GM23338 (cell line): ENCODE data around the gene LACRT. TPM values are rescaled to one million over a fixed set of nuclear protein-coding genes. Genes with fewer than 3 reads are reported as not detected.

ENCODE experiments used
- ATAC-seq: fragments of 200-7000 bp; cut with Tn5 transposase; 3 replicates; pipeline ENCODE4 v1.9.1; 2020
- DNase-seq: peaks from one replicate; pipeline ENCODE4 v3.0.0-alpha.2; 2015; ENCODE audit warnings: low spot score
- H2AFZ ChIP-seq: fragments of 200-600 bp; sonication (generic); 2 replicates; pipeline ENCODE4 v1.8.0; 2016; ENCODE audit warnings: antibody characterized with exemption, mild to moderate bottlenecking, moderate library complexity
- H3F3A ChIP-seq: fragments of 200-600 bp; sonication (generic); replicated peaks from 2 replicates; pipeline ENCODE4 v1.8.0; 2017; ENCODE audit warnings: antibody characterized with exemption, mixed run types, low read depth
- H3K27ac ChIP-seq: fragments of 200-600 bp; sonication (generic); 2 replicates; pipeline ENCODE4 v1.6.1; 2016; ENCODE audit warnings: low read depth
- H3K27me3 ChIP-seq: fragments of 200-600 bp; sonication (generic); 2 replicates; pipeline ENCODE4 v1.8.0; 2016; ENCODE audit warnings: mild to moderate bottlenecking, mixed run types, moderate library complexity; ENCODE audit not compliant: insufficient read depth
- H3K36me3 ChIP-seq: fragments of 200-600 bp; sonication (generic); 2 replicates; pipeline ENCODE4 v1.8.0; 2016; ENCODE audit warnings: mild to moderate bottlenecking; ENCODE audit not compliant: insufficient read depth
- H3K4me1 ChIP-seq: fragments of 200-600 bp; sonication (generic); 2 replicates; pipeline ENCODE4 v1.8.0; 2016; ENCODE audit warnings: mild to moderate bottlenecking, moderate library complexity; ENCODE audit not compliant: insufficient read depth
- H3K4me2 ChIP-seq: fragments of 200-600 bp; sonication (generic); 2 replicates; pipeline ENCODE4 v1.7.1; 2017; ENCODE audit warnings: mixed run types
- H3K4me3 ChIP-seq: fragments of 200-600 bp; sonication (generic); 2 replicates; pipeline ENCODE4 v1.6.1; 2016; ENCODE audit warnings: mixed run types
- H3K79me2 ChIP-seq: fragments of 200-600 bp; sonication (generic); replicated peaks from 2 replicates; pipeline ENCODE4 v1.8.0; 2017; ENCODE audit warnings: mild to moderate bottlenecking; ENCODE audit not compliant: insufficient read depth
- H3K9me2 ChIP-seq: fragments of 200-600 bp; sonication (generic); 2 replicates; pipeline ENCODE4 v1.8.0; 2017; ENCODE audit not compliant: insufficient read depth
- H4K20me1 ChIP-seq: fragments of 200-600 bp; sonication (generic); replicated peaks from 2 replicates; pipeline ENCODE4 v1.8.0; 2017; ENCODE audit warnings: mild to moderate bottlenecking; ENCODE audit not compliant: insufficient read depth
- H3K27ac Mint-ChIP-seq: 2 replicates; pipeline ENCODE4 v1.8.0; 2020; ENCODE audit warnings: inconsistent platforms, mild to moderate bottlenecking, moderate library complexity, mixed read lengths
- H3K27me3 Mint-ChIP-seq: 3 replicates; pipeline ENCODE4 v1.8.0; 2022; ENCODE audit warnings: low read depth, mild to moderate bottlenecking, moderate library complexity, mixed read lengths, inconsistent platforms; ENCODE audit not compliant: insufficient read depth, poor library complexity
- H3K36me3 Mint-ChIP-seq: 3 replicates; pipeline ENCODE4 v1.8.0; 2021; ENCODE audit warnings: low read depth, mild to moderate bottlenecking, inconsistent platforms, moderate library complexity, mixed read lengths
- H3K4me1 Mint-ChIP-seq: 3 replicates; pipeline ENCODE4 v1.8.0; 2020; ENCODE audit warnings: mild to moderate bottlenecking, inconsistent platforms, mixed read lengths
- H3K4me3 Mint-ChIP-seq: 3 replicates; pipeline ENCODE4 v1.8.0; 2021; ENCODE audit warnings: moderate library complexity, mild to moderate bottlenecking, inconsistent platforms, mixed read lengths
- H3K9me3 Mint-ChIP-seq: 3 replicates; pipeline ENCODE4 v1.8.0; 2020; ENCODE audit warnings: moderate library complexity, mild to moderate bottlenecking, inconsistent platforms, mixed read lengths
- CREB1 ChIP-seq: fragments of 250-450 bp; sonication (Bioruptor Pico); IDR thresholded peaks from 2 replicates; pipeline ENCODE4 v1.5.0; 2020; ENCODE audit warnings: low read depth, mild to moderate bottlenecking, moderate library complexity
- EZH2 ChIP-seq: fragments of 200-600 bp; sonication (generic); IDR thresholded peaks from one replicate; pipeline ENCODE4 v1.8.0; 2017; ENCODE audit warnings: antibody characterized with exemption, mild to moderate bottlenecking, low read depth; ENCODE audit not compliant: unreplicated experiment
- EZH2phosphoT487 ChIP-seq: fragments of 200-600 bp; sonication (generic); IDR thresholded peaks from one replicate; pipeline ENCODE4 v1.8.1; 2018; ENCODE audit warnings: antibody characterized with exemption; ENCODE audit not compliant: unreplicated experiment
- JUNB ChIP-seq: IDR thresholded peaks from one replicate; pipeline ENCODE4 v1.6.1; 2016; ENCODE audit warnings: antibody characterized with exemption; ENCODE audit not compliant: unreplicated experiment
- NANOG ChIP-seq: IDR thresholded peaks from 2 replicates; pipeline ENCODE4 v1.6.1; 2016; ENCODE audit warnings: antibody characterized with exemption, borderline replicate concordance
- POLR2AphosphoS5 ChIP-seq: IDR thresholded peaks from 2 replicates; pipeline ENCODE4 v1.6.1; 2016; ENCODE audit warnings: antibody characterized with exemption, low read depth
- STAT1 ChIP-seq: IDR thresholded peaks from one replicate; pipeline ENCODE4 v1.6.1; 2016; ENCODE audit warnings: antibody characterized with exemption; ENCODE audit not compliant: unreplicated experiment
- ZNF114 ChIP-seq: fragments of 250-450 bp; sonication (Bioruptor Pico); IDR thresholded peaks from 2 replicates; pipeline ENCODE4 v1.5.0; 2020; ENCODE audit warnings: mild to moderate bottlenecking, moderate library complexity
- ZNF331 ChIP-seq: fragments of 250-450 bp; sonication (Bioruptor Pico); IDR thresholded peaks from 2 replicates; pipeline ENCODE4 v1.5.0; 2020; ENCODE audit warnings: low read depth, mild to moderate bottlenecking, moderate library complexity
- polyA plus RNA-seq: library from polyadenylated mRNA; unstranded; fragments of >200 nt; fragmentation: Nextera tagmentation; extraction: Ambion mirVana; gene quantifications from 2 replicates; pipeline ENCODE4 v1.2.1, GENCODE V29; 2016
- total RNA-seq: library from RNA; depleted of rRNA; stranded (reverse); fragments of >200 nt; shearing (Covaris generic); gene quantifications from 2 replicates; pipeline ENCODE4 v1.2.3, GENCODE V29; 2014
- TF ChIP-seq, protein P1 (sequence below): IDR thresholded peaks from 2 replicates; pipeline ENCODE4 v1.6.1; 2016; ENCODE audit warnings: antibody characterized with exemption
- TF ChIP-seq, protein P2 (sequence below): IDR thresholded peaks from one replicate; pipeline ENCODE4 v1.6.1; 2018; ENCODE audit warnings: antibody characterized with exemption; ENCODE audit not compliant: unreplicated experiment
- TF ChIP-seq, protein P3 (sequence below): fragments of 250-450 bp; sonication (Bioruptor Pico); IDR thresholded peaks from 2 replicates; pipeline ENCODE4 v1.5.0; 2020; ENCODE audit warnings: mild to moderate bottlenecking, moderate library complexity
- TF ChIP-seq, protein P4 (sequence below), 2 experiments: fragments of 200-600 bp in 1 of 2; sonication (generic) in 1 of 2; conservative IDR thresholded peaks; 2 replicates each; pipeline versions ENCODE4 v1.5.1 to v1.6.1; 2016 to 2017; ENCODE audit warnings: antibody characterized with exemption in 2 of 2, low read depth in 2 of 2, mild to moderate bottlenecking in 2 of 2, moderate library complexity in 1 of 2

Gene LACRT
- total and polyA plus RNA-seq, 2 experiments from 2014 or later = not detected

DNA sequence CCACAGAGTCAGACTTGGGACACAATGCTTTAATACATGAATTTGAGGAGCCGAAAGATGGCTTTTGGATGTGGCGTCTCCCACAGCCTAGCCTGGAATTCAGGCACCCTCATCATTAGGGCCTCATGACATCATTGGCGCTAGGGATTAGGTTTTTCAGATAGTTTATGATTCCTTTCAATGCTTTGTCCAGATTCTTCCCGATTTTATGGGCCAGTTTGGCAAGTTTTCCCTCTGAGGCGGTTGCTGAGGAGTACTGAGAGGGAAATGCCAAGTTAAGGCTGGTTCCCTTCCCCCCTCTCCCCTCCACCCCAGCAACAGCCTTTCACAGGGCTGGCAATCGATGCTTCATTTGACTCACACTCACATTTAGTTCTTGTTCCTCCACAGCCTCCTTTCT lies 26.5 kb downstream of the LACRT start:
- no peak for TF ChIP-seq NANOG
- TF ChIP-seq CREB1 (CRISPR knock-in tag) = no peak
- TF ChIP-seq, protein P1, sequence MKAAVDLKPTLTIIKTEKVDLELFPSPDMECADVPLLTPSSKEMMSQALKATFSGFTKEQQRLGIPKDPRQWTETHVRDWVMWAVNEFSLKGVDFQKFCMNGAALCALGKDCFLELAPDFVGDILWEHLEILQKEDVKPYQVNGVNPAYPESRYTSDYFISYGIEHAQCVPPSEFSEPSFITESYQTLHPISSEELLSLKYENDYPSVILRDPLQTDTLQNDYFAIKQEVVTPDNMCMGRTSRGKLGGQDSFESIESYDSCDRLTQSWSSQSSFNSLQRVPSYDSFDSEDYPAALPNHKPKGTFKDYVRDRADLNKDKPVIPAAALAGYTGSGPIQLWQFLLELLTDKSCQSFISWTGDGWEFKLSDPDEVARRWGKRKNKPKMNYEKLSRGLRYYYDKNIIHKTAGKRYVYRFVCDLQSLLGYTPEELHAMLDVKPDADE = no peak
- no peak for TF ChIP-seq ZNF331 (CRISPR knock-in tag)
- TF ChIP-seq, protein P2, sequence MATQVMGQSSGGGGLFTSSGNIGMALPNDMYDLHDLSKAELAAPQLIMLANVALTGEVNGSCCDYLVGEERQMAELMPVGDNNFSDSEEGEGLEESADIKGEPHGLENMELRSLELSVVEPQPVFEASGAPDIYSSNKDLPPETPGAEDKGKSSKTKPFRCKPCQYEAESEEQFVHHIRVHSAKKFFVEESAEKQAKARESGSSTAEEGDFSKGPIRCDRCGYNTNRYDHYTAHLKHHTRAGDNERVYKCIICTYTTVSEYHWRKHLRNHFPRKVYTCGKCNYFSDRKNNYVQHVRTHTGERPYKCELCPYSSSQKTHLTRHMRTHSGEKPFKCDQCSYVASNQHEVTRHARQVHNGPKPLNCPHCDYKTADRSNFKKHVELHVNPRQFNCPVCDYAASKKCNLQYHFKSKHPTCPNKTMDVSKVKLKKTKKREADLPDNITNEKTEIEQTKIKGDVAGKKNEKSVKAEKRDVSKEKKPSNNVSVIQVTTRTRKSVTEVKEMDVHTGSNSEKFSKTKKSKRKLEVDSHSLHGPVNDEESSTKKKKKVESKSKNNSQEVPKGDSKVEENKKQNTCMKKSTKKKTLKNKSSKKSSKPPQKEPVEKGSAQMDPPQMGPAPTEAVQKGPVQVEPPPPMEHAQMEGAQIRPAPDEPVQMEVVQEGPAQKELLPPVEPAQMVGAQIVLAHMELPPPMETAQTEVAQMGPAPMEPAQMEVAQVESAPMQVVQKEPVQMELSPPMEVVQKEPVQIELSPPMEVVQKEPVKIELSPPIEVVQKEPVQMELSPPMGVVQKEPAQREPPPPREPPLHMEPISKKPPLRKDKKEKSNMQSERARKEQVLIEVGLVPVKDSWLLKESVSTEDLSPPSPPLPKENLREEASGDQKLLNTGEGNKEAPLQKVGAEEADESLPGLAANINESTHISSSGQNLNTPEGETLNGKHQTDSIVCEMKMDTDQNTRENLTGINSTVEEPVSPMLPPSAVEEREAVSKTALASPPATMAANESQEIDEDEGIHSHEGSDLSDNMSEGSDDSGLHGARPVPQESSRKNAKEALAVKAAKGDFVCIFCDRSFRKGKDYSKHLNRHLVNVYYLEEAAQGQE = no peak
- TF ChIP-seq, protein P3, sequence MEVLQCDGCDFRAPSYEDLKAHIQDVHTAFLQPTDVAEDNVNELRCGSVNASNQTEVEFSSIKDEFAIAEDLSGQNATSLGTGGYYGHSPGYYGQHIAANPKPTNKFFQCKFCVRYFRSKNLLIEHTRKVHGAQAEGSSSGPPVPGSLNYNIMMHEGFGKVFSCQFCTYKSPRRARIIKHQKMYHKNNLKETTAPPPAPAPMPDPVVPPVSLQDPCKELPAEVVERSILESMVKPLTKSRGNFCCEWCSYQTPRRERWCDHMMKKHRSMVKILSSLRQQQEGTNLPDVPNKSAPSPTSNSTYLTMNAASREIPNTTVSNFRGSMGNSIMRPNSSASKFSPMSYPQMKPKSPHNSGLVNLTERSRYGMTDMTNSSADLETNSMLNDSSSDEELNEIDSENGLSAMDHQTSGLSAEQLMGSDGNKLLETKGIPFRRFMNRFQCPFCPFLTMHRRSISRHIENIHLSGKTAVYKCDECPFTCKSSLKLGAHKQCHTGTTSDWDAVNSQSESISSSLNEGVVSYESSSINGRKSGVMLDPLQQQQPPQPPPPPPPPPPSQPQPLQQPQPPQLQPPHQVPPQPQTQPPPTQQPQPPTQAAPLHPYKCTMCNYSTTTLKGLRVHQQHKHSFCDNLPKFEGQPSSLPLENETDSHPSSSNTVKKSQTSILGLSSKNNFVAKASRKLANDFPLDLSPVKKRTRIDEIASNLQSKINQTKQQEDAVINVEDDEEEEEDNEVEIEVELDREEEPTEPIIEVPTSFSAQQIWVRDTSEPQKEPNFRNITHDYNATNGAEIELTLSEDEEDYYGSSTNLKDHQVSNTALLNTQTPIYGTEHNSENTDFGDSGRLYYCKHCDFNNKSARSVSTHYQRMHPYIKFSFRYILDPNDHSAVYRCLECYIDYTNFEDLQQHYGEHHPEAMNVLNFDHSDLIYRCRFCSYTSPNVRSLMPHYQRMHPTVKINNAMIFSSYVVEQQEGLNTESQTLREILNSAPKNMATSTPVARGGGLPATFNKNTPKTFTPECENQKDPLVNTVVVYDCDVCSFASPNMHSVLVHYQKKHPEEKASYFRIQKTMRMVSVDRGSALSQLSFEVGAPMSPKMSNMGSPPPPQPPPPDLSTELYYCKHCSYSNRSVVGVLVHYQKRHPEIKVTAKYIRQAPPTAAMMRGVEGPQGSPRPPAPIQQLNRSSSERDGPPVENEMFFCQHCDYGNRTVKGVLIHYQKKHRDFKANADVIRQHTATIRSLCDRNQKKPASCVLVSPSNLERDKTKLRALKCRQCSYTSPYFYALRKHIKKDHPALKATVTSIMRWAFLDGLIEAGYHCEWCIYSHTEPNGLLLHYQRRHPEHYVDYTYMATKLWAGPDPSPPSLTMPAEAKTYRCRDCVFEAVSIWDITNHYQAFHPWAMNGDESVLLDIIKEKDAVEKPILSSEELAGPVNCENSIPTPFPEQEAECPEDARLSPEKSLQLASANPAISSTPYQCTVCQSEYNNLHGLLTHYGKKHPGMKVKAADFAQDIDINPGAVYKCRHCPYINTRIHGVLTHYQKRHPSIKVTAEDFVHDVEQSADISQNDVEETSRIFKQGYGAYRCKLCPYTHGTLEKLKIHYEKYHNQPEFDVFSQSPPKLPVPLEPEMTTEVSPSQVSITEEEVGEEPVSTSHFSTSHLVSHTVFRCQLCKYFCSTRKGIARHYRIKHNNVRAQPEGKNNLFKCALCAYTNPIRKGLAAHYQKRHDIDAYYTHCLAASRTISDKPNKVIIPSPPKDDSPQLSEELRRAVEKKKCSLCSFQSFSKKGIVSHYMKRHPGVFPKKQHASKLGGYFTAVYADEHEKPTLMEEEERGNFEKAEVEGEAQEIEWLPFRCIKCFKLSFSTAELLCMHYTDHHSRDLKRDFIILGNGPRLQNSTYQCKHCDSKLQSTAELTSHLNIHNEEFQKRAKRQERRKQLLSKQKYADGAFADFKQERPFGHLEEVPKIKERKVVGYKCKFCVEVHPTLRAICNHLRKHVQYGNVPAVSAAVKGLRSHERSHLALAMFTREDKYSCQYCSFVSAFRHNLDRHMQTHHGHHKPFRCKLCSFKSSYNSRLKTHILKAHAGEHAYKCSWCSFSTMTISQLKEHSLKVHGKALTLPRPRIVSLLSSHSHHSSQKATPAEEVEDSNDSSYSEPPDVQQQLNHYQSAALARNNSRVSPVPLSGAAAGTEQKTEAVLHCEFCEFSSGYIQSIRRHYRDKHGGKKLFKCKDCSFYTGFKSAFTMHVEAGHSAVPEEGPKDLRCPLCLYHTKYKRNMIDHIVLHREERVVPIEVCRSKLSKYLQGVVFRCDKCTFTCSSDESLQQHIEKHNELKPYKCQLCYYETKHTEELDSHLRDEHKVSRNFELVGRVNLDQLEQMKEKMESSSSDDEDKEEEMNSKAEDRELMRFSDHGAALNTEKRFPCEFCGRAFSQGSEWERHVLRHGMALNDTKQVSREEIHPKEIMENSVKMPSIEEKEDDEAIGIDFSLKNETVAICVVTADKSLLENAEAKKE (CRISPR knock-in tag) = no peak
- TF ChIP-seq STAT1 = no peak
- TF ChIP-seq, protein P4, sequence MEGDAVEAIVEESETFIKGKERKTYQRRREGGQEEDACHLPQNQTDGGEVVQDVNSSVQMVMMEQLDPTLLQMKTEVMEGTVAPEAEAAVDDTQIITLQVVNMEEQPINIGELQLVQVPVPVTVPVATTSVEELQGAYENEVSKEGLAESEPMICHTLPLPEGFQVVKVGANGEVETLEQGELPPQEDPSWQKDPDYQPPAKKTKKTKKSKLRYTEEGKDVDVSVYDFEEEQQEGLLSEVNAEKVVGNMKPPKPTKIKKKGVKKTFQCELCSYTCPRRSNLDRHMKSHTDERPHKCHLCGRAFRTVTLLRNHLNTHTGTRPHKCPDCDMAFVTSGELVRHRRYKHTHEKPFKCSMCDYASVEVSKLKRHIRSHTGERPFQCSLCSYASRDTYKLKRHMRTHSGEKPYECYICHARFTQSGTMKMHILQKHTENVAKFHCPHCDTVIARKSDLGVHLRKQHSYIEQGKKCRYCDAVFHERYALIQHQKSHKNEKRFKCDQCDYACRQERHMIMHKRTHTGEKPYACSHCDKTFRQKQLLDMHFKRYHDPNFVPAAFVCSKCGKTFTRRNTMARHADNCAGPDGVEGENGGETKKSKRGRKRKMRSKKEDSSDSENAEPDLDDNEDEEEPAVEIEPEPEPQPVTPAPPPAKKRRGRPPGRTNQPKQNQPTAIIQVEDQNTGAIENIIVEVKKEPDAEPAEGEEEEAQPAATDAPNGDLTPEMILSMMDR (conservative IDR thresholded peaks at IDR 0.05; ENCODE audit: low read depth in 2 of 2) = no peak
- no peak for TF ChIP-seq ZNF114 (CRISPR knock-in tag)
- no peak for TF ChIP-seq EZH2phosphoT487
- no peak for TF ChIP-seq EZH2
- no peak for TF ChIP-seq POLR2AphosphoS5
- no peak for TF ChIP-seq JUNB
- H3K4me1 ChIP-seq = no peaks in the 10 kb centered on the region
- H3K4me1 Mint-ChIP-seq = peaks cover 6% of the 10 kb centered on the region; the same call in 2 of the 3 replicates
- no peaks in the 10 kb centered on the region for H3K9me3 Mint-ChIP-seq
- no peak overlapping the region; the same call in 1 of the 2 replicates for H2AFZ ChIP-seq
- H4K20me1 ChIP-seq = no peaks in the 10 kb centered on the region
- H3K4me2 ChIP-seq = no peak overlapping the region
- 0 out of 2 replicates have a peak, but pooled peaks cover 6% of the 10 kb centered on the region for H3K9me2 ChIP-seq
- H3K4me3 Mint-ChIP-seq = no peak overlapping the region
- peaks cover 22% of the 10 kb centered on the region for H3K27me3 ChIP-seq
- H3K36me3 Mint-ChIP-seq = no peaks in the 10 kb centered on the region
- H3F3A ChIP-seq = no peaks in the 10 kb centered on the region
- H3K4me3 ChIP-seq = no peak overlapping the region
- ATAC-seq (no peak), DNase-seq (no peak)
- H3K27me3 Mint-ChIP-seq = peaks cover 7% of the 10 kb centered on the region
- no peak overlapping the region for H3K27ac ChIP-seq
- no peaks in the 10 kb centered on the region for H3K79me2 ChIP-seq
- no peak overlapping the region for H3K27ac Mint-ChIP-seq
- no peaks in the 10 kb centered on the region for H3K36me3 ChIP-seq
